GM18873 (cell line): Measurements from ENCODE around the gene DPPA5.
"Not testable (repeated sequence)": the region's sequence is repeated elsewhere in the genome, so short reads cannot be mapped to it uniquely, and the experiment has no call there.

Experiments used
- ATAC-seq: cut with Tn5 transposase; IDR thresholded peaks from one replicate; pipeline ENCODE4 v1.9.1; 2021; ENCODE audit warnings: mild to moderate bottlenecking, moderate library complexity, moderate number of reproducible peaks; ENCODE audit not compliant: unreplicated experiment, low FRiP score

The DPPA5 gene

GRCh38 chr6:73353636-73354593 is at the start of gene DPPA5:
Gene DPPA5 (minus strand): TSS chr6:73354276. CDS start chr6:73354225, 51 bp downstream.
- ATAC-seq, result no peak

- no peak for ATAC-seq
Observed at GRCh38 chr6:73400656-73401055, 46.6 kb upstream of the DPPA5 start.

- no peak for ATAC-seq
Observed at GRCh38 chr6:73395875-73396274, 41.8 kb upstream of the DPPA5 start.

- no peak for ATAC-seq
Observed at GRCh38 chr6:73394577-73395354, 40.7 kb upstream of the DPPA5 start, which contains the start of gene DDX43. Gene DDX43 (plus strand): TSS chr6:73394828. CDS start chr6:73394906, 78 bp downstream.

- no peak for ATAC-seq
Observed at GRCh38 chr6:73393278-73393677, 39.2 kb upstream of the DPPA5 start.

GRCh38 chr6:73392188-73392587 is 38.1 kb upstream of the DPPA5 start:
- ATAC-seq, result not testable (repeated sequence)

GRCh38 chr6:73391675-73392074 is 37.6 kb upstream of the DPPA5 start:
- ATAC-seq, result no peak

GRCh38 chr6:73389854-73390253 is 35.8 kb upstream of the DPPA5 start:
- no peak for ATAC-seq

GRCh38 chr6:73388800-73389512 is 34.9 kb upstream of the DPPA5 start:
- ATAC-seq, result peak; percentile 71

- no peak for ATAC-seq
Observed at GRCh38 chr6:73388433-73388799, 34.3 kb upstream of the DPPA5 start.

- no peak for ATAC-seq
Observed at GRCh38 chr6:73382462-73383113, 28.5 kb upstream of the DPPA5 start.

- ATAC-seq, result not testable (repeated sequence)
Observed at GRCh38 chr6:73381531-73381930, 27.5 kb upstream of the DPPA5 start.

- ATAC-seq, result no peak
Observed at GRCh38 chr6:73377225-73377624, 23.1 kb upstream of the DPPA5 start.

- no peak for ATAC-seq
Observed at GRCh38 chr6:73375216-73375615, 21.1 kb upstream of the DPPA5 start.

- no peak for ATAC-seq
Observed at GRCh38 chr6:73372516-73372915, 18.4 kb upstream of the DPPA5 start.

GRCh38 chr6:73371984-73372383 is 17.9 kb upstream of the DPPA5 start:
- ATAC-seq, result no peak

- ATAC-seq, result no peak
Observed at GRCh38 chr6:73369563-73369962, 15.5 kb upstream of the DPPA5 start, which contains the start of gene OOEP. Gene OOEP (minus strand): TSS chr6:73369897. CDS start chr6:73369792, 105 bp downstream.

GRCh38 chr6:73369157-73369556 is 15.1 kb upstream of the DPPA5 start:
- no peak for ATAC-seq

GRCh38 chr6:73368675-73369074 is 14.6 kb upstream of the DPPA5 start:
- ATAC-seq, result no peak

- no peak for ATAC-seq
Observed at GRCh38 chr6:73367761-73368355, 13.8 kb upstream of the DPPA5 start.
